Measurements from ENCODE around the gene CBX7.

The CBX7 gene

DNA sequence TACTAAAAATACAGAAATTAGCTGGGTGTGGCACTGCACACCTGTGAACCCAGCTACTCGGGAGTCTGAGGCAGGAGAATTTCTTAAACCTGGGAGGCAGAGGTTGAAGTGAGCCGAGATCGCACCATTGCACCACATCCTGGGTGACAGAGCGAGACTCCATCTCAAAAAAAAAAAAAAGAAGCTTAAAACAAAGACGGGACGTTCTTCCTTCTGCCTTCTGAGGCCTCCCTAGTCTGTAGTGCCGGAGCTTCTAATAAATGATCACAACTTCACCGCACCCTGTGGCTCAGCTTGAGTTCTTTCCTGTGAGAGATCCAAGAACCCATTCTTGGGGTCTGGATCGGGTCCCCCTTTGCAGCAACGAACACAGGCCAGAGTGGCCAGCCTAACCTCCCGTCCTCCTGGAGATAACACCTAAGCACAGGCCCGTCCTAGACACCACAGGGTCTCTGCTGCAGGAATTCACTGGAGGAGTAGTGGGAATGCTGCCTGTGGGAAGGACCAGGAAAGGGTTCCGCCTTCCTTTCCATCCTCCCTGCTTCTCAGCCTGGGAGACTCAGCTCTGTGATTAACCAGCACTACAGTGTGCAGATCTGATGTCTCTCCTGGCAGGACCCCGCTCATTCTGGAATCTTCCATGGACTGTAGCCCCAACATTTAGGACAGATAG lies 57.6 kb downstream of the CBX7 start:
- DNase-seq = no peak

DNA sequence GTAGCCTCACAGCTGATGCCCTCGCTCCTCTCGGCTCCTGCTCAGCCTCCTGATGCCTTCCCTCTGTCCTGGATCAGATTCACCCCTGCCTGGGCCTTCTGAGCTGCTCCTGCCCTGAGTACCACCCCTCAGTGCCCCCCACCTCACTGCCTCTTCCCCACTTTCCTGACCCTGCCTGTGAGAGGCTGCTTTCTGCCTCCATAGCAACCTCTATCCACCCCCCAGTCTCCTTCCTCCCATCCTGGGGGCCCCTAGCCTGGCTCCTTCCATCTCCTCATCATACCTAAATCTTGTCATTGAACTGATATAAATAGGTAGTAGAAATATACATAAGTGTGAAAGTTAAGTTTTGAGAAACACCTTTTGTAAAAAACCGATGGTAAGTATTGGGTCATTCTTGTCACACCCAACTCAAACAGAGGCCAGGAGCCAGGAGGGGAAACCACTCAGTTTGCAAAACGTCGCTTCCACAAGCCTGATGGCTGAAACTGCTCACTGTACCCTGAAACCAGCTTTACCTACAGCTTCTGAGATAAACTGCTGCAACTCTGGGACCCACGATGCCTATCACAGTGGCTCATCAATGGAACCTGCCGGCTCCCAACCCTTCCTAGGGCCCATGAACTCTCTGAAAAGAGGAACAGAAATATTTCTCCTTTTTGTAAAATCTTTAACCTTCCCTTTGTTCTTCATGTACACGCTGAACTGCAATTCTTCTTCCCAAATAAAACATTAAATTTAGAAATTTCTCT lies 60.2 kb downstream of the CBX7 start:
- DNase-seq = no peak

DNA sequence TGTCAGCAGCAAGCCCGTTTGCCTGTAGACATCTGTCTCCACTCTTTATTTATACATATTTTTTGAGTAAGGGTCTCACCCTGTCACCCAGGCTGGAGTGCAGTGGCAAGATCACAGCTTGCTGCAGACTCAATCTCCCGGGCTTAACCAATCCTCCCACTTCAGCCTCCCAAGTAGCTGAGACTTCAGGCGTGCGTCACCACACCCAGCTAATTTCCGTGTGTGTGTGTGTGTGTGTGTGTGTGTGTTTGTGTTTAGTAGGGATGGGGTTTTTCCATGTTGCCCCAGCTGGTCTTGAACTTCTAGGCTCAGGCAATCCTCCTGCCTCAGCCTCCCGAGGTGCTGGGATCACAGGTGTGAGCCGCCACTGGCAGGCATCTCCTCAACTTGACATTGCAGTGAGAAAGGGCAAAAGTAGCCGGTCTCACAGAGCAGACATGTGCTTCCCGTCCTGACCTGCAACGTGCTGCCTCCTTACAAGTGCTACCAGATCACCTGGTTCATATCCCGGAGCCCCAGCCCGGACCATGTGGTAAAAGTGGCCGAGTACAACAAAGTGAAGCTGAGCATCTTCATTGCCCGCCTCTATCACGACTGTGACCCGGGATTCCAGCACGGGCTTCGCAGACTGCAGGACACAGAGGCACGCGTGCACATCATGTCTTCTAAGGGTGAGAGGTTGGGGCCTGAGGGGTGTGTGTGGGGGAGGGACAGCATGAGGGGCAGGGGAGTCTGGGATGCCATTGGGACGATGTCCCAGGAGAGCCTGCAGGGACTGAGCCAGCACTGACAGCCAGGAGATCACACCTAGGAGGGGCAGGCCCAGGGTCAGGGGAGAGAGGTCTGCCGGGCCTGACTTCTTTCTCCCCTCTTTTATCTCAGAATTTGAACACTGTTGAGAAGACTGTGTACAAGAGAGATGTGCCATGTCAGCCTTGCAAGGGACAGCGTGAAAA lies 61.1 kb downstream of the CBX7 start:
- DNase-seq = no peak

DNA sequence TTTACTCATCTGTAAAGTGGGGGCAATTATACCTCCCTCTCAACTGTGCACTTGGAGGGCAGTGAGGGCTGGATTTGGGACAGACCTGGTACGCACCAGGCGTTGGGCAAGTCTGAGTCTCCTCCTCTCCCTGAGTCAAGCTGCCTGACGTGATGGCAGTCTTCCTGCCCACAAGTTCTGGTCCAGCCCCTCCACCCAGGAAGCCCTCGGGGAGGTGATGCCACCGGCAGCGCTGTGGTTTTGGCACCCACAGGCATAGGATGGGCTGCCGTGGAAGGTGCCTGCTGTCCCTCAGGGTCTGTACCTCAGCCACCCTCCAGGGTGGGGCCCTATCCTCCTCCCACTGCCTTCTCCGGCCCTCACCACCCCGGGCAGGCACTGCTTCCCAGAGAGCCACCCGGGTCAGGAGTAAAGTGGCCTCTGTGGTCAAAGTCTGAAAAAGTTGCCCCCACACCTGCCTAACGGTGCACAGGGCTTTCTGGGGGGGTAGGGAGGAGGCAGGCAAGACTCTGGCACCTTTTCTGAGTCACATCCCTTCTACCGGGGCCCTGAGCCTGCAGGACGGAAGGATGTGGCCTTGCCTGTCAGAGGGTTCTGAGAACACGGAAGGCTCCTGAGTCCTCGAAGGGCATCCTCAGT lies 61.9 kb downstream of the CBX7 start:
- no peak for DNase-seq

DNA sequence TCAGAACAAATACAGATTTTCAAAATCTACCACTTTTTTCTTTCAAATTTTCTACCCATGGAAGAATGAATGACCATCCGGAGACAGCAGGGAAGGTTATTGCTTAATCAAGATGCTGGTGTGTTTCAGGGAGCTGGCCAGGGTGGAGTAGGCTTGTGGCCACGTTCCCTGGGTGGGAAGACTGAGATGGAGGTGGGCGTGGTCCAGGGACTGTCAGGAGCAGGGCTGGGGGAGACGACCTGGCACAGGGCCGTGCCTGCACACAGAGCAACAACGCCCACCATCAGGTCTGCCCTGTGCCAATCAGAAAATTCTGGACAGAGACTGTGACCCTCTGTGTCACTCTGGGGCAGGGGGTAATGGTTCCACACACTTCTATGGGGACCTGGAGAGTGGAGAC lies 62.6 kb downstream of the CBX7 start:
- no peak for DNase-seq

DNA sequence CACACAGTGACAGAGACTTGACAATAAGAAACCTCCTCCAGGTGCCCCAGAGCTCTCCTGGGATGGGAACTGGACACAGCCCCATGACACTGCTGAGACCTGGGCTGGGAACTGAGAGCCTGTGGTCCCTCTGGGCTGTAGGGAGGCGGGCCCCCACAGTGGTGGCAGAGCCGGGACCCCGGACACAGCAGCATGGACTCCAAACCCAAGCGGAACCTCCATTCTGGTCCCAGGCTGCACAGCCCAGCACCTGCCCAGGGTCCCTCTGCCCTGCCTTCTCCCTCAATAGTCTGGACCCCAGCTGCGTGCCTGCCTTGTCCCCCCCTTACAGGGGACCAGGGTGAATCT lies 63.8 kb downstream of the CBX7 start:
- DNase-seq = no peak

DNA sequence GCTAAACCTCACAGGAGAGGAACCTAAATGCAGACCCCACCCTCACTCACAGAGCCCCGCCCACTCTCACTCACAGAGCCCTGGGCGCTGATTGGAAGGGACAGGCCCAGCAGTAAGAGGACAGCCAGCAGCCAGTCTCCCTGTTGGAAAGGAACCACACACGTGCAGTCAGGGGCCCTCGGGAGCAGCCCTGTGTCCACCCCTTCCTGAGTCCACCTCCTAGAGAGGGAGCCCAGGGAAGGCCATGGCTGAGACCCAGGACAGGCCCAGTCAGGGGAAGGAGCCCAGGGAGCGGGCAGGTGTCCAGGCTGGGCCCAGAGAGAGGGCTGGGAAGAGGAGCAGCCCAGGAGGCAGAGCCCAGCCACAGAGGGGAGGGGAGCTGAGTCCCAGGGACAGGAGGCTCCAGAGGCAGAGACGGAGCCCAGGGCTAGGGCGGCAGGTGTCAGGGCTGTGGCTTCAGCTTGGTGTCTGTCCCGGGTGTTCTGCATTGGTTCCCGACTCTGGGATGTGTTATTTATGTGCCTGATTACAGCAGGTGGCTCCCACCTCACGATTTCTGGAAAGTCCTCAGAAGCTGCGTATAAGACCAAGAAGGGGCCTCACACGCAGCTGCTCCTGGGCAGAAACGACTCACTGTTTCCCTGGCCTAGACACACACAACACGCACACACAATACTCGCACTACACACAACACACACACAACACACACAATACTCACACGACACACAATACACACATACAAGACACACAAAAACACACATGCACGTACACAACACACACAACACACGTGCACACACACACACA lies 64.4 kb downstream of the CBX7 start:
- peak in 4 of 51 donors; percentile 7 to 20 (median 14) for DNase-seq

DNA sequence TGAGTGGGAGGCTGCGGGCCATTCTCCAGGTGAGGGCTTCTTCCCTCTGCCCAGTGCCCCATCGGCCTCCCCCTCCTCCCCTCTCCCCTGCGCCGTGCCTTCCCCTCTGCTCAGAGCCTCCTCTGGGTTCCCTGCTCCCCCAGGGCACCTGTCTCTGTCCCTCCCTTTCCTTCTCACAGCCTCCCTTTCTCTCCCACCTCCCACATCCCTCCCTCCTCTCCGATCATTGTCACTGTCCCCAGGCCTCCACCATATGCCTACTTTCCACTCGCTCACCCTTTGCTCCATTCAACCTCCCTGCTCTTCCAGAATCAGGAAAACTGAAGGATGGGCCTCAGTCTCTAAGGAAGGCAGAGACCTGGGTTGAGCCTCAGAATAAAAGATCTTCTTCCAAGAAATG lies 65.4 kb downstream of the CBX7 start:
- DNase-seq = no peak

DNA sequence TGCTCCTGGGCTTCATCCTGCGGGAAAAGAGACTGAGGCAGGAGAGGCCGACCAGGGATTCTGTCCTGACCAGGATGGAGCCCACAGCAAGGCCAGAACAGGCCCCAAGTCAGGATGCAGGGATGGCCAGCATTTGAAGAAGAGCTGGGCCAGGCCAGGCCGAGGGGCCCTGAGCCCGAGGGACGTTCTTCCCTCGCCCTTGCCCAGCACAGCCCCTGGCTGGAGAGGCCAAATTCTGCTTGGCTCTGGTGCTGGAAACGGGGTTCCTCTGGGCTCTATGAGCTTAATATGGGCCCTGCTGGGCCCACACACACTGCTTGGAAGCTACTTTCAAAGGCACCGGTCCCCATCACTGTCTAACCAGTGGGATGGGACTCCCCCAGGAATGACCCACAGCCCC lies 67.8 kb downstream of the CBX7 start:
- DNase-seq = no peak

DNA sequence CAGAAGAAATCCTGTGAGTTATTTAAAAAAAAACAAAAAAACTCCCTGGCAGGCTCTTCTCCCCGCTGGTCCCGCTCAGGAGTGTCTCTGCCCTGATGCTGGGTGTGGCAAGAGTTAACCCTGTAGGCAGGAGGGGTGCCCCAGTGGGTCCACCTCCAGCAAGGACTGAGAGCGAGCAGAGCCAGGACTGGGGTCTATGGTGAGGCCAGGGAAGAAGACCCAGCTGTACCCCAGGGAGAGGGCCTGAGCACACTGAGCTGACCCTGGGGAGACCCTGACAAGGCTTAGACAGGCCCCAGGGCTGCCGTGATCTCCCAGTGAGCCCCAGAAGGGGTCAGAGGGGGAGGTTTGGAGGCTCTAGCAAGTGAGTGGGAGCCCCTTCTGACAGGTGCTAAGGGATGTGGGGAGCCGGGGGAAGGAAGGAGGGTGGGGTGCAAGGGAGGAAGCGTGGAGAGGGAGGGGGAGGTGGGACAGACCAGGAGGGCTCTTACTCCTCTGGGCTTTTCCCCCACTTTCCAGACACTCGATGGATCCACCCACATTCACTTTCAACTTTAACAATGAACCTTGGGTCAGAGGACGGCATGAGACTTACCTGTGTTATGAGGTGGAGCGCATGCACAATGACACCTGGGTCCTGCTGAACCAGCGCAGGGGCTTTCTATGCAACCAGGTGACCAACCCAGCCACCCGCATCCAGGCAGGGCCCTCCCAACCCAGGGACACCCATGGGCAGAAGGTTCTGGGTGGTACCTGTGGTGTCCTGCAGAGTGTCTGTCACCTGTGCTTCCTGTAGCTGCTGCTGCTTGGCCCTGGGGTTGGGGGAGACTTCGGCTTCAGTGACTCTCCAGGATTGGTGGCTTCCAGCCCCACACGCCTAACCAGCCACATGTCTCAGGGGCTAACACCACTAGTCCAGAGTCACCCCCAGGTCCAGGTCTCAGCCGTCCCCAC lies 69.0 kb downstream of the CBX7 start:
- no peak for DNase-seq

DNA sequence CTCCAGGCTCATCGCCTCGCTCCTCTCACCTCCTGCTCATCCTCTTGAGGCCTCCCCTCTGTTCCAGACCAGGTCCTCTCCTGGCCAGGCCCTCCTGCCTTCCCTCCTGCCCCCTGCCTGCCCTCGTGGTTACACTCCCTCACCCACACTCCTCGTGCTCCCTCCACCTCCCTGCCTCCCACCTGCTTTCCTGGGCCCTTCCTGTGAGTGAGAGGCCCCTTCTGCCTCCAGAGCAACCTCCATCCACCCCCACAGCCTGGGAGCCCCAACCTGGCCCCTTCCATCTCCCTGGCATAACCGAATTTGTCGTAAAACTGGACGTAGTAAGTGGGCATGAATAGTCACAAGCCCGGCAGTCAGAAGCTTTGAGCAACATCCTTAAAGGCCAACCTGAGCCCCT lies 70.9 kb downstream of the CBX7 start:
- DNase-seq = no peak

DNA sequence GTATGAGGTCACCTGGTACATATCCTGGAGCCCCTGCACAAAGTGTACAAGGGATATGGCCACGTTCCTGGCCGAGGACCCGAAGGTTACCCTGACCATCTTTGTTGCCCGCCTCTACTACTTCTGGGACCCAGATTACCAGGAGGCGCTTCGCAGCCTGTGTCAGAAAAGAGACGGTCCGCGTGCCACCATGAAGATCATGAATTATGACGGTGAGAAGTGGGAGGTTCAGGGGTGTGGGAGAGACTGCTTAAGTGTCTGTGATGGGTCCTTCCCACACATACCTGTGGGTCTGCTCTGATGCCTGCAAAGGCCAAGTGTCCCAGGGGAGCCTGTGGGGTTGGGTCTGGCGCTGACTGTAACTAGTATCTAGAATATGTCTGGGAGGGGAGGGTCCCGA lies 71.5 kb downstream of the CBX7 start:
- no peak for DNase-seq
